Ishikawa (cell line): ENCODE data around the gene PALLD.

Experiments
- RAD21 ChIP-seq: IDR thresholded peaks from 2 replicates; pipeline ENCODE4 v1.6.1; 2012; ENCODE audit warnings: low read depth
- TCF12 ChIP-seq: IDR thresholded peaks from 2 replicates; pipeline ENCODE4 v1.6.1; 2012; ENCODE audit warnings: low read depth
- TF ChIP-seq, protein P1 (sequence below): IDR thresholded peaks from 2 replicates; pipeline ENCODE4 v1.6.1; 2012; ENCODE audit warnings: low read depth, mild to moderate bottlenecking

DNA sequence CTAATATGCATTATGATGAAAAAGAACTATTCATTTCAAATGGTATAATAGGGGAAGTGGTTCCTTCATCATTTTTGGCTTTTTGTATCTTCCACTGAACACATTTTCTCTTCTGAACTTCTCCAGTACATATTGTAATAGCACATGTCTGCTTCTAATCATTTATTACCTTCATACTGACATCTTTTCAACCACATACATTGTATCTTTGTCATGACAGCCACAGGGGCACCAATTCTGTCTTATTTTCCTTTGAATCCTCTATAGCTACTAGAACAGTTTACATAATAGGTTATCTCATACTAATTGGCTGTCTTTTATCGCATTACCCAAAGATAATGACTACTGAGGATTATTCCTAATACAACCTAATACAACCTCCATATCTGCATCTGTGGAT, 37.7 kb downstream of the PALLD start:
- TF ChIP-seq TCF12 = no peak
- TF ChIP-seq RAD21 = no peak
- TF ChIP-seq, protein P1, sequence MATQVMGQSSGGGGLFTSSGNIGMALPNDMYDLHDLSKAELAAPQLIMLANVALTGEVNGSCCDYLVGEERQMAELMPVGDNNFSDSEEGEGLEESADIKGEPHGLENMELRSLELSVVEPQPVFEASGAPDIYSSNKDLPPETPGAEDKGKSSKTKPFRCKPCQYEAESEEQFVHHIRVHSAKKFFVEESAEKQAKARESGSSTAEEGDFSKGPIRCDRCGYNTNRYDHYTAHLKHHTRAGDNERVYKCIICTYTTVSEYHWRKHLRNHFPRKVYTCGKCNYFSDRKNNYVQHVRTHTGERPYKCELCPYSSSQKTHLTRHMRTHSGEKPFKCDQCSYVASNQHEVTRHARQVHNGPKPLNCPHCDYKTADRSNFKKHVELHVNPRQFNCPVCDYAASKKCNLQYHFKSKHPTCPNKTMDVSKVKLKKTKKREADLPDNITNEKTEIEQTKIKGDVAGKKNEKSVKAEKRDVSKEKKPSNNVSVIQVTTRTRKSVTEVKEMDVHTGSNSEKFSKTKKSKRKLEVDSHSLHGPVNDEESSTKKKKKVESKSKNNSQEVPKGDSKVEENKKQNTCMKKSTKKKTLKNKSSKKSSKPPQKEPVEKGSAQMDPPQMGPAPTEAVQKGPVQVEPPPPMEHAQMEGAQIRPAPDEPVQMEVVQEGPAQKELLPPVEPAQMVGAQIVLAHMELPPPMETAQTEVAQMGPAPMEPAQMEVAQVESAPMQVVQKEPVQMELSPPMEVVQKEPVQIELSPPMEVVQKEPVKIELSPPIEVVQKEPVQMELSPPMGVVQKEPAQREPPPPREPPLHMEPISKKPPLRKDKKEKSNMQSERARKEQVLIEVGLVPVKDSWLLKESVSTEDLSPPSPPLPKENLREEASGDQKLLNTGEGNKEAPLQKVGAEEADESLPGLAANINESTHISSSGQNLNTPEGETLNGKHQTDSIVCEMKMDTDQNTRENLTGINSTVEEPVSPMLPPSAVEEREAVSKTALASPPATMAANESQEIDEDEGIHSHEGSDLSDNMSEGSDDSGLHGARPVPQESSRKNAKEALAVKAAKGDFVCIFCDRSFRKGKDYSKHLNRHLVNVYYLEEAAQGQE = no peak
